OCI-LY7 (cell line): ENCODE data around the gene G6PC1. TPM values are rescaled to one million over a fixed set of nuclear protein-coding genes. Genes with fewer than 3 reads are reported as not detected.

Experiments
- BruUV-seq: library from RNA; stranded (reverse); fragments of 400-500 nt; replicated peaks from 2 replicates; lab custom pipeline; 2021; lab: Mats Ljungman, UMichigan
- CTCF ChIA-PET: fragments of 300-600 bp; sonication (Branson Sonifier 250); formaldehyde crosslinking; loops from one replicate; lab custom pipeline; 2022; ENCODE audit warnings: antibody characterized with exemption; ENCODE audit not compliant: unreplicated experiment; lab: Charles Lee
- POLR2A ChIA-PET: fragments of 300-600 bp; sonication (Branson Sonifier 250); formaldehyde crosslinking; loops from one replicate; lab custom pipeline; 2022; ENCODE audit warnings: antibody characterized with exemption; lab: Charles Lee
- DNase-seq: peaks from one replicate; pipeline ENCODE4 v3.0.0-alpha.2; 2015; ENCODE audit warnings: low spot score
- H2AFZ ChIP-seq: fragments of 200-600 bp; sonication (generic), shearing (Covaris generic); 2 replicates; pipeline ENCODE4 v1.6.1; 2014; ENCODE audit warnings: mild to moderate bottlenecking, antibody characterized with exemption, low read length, moderate library complexity
- H3K27ac ChIP-seq: fragments of 200-600 bp; sonication (generic); 2 replicates; pipeline ENCODE4 v1.5.1; 2014; ENCODE audit warnings: mixed run types, low read depth, mild to moderate bottlenecking, moderate library complexity, low read length, inconsistent platforms; ENCODE audit not compliant: poor library complexity, severe bottlenecking
- H3K36me3 ChIP-seq: fragments of 200-600 bp; sonication (generic); 2 replicates; pipeline ENCODE4 v1.6.1; 2014; ENCODE audit warnings: mild to moderate bottlenecking, antibody characterized with exemption, low read length, moderate library complexity, mixed read lengths; ENCODE audit not compliant: insufficient read depth
- H3K4me1 ChIP-seq: fragments of 200-600 bp; sonication (generic); 2 replicates; pipeline ENCODE4 v1.5.1; 2014; ENCODE audit warnings: mild to moderate bottlenecking, low read length; ENCODE audit not compliant: insufficient read depth, poor library complexity, severe bottlenecking
- H3K4me2 ChIP-seq: fragments of 200-600 bp; sonication (generic); 2 replicates; pipeline ENCODE4 v1.6.1; 2014; ENCODE audit warnings: mild to moderate bottlenecking, low read length
- H3K4me3 ChIP-seq: fragments of 200-600 bp; sonication (generic); 2 replicates; pipeline ENCODE4 v1.5.1; 2014; ENCODE audit warnings: mild to moderate bottlenecking, low read depth, low read length; ENCODE audit not compliant: poor library complexity, severe bottlenecking
- H3K79me2 ChIP-seq: fragments of 200-600 bp; sonication (generic); 2 replicates; pipeline ENCODE4 v1.6.1; 2016; ENCODE audit warnings: low read depth, mild to moderate bottlenecking, low read length, moderate library complexity, mixed read lengths; ENCODE audit not compliant: insufficient read depth
- H3K9me2 ChIP-seq: fragments of 200-600 bp; sonication (generic); 2 replicates; pipeline ENCODE4 v1.6.1; 2016; ENCODE audit warnings: mild to moderate bottlenecking, low read length, mixed read lengths; ENCODE audit not compliant: insufficient read depth
- H3K9me3 ChIP-seq: fragments of 200-600 bp; sonication (generic); 2 replicates; pipeline ENCODE4 v1.6.1; 2014; ENCODE audit warnings: mild to moderate bottlenecking, mixed run types, low read length, mixed read lengths
- H4K20me1 ChIP-seq: fragments of 200-600 bp; sonication (generic); 2 replicates; pipeline ENCODE4 v1.6.1; 2014; ENCODE audit warnings: mild to moderate bottlenecking, antibody characterized with exemption, low read length, moderate library complexity, mixed read lengths; ENCODE audit not compliant: insufficient read depth
- EZH2phosphoT487 ChIP-seq: fragments of 200-600 bp; sonication (generic); IDR thresholded peaks from 2 replicates; pipeline ENCODE4 v1.6.1; 2018; ENCODE audit warnings: low read depth, borderline replicate concordance, mild to moderate bottlenecking, mixed run types, antibody characterized with exemption, low read length, moderate library complexity, mixed read lengths
- intact Hi-C: fragments of 100-400 bp; cut with micrococcal nuclease; formaldehyde crosslinking; loops from one replicate; pipeline ENCODE4 v1.10.0; 2022; ENCODE audit not compliant: unreplicated experiment
- total RNA-seq, 2 experiments: library from RNA; depleted of rRNA in 1 of 2; stranded (reverse); fragments of >200 nt in 1 of 2; shearing (Covaris generic) in 1 of 2; gene quantifications; 2 replicates each; pipeline ENCODE4 v1.2.3, GENCODE V29; 2014 to 2022
- TF ChIP-seq, protein P1 (sequence below): fragments of 200-600 bp; sonication (generic); conservative IDR thresholded peaks from 2 replicates; pipeline ENCODE4 v1.5.1; 2014; ENCODE audit warnings: mild to moderate bottlenecking, antibody characterized with exemption, low read length, moderate library complexity, mixed read lengths

G6PC1 gene
- total RNA-seq, 2 experiments from 2014 or later, result 1.1 to 1.9 TPM

DNA sequence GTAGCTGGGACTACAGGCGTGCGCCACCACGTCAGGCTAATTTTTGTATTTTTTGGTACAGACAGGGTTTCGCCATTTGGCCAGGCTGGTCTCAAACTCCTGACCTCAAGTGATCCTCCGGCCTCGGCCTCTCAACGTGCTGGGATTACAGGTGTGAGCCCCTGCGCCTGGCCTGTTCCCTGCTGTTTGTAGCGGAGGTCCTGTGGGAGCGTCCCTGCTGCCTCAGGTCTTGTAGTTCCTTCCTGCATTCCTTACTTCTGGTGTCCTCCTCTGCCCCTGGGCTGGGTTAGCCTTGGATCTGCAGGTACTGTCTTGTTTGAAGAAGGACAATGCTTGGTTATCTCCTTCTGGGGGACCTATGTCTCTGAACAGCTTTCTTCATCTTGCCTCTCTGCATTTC is 23.6 kb upstream of the G6PC1 start:
- CTCF ChIA-PET, result no interaction called here
- Histone ChIP-seq H2AFZ (no peak overlapping the region), H3K9me3 (no peaks in the 10 kb centered on the region), H3K79me2 (no peaks in the 10 kb centered on the region), H3K4me2 (no peak overlapping the region), H3K4me3 (no peak overlapping the region), H3K27ac (no peak overlapping the region), H3K9me2 (no peaks in the 10 kb centered on the region), H4K20me1 (no peaks in the 10 kb centered on the region), H3K4me1 (no peaks in the 10 kb centered on the region), H3K36me3 (no peaks in the 10 kb centered on the region)
- BruUV-seq, result no TSS peak
- no peak for TF ChIP-seq EZH2phosphoT487
- TF ChIP-seq, protein P1, sequence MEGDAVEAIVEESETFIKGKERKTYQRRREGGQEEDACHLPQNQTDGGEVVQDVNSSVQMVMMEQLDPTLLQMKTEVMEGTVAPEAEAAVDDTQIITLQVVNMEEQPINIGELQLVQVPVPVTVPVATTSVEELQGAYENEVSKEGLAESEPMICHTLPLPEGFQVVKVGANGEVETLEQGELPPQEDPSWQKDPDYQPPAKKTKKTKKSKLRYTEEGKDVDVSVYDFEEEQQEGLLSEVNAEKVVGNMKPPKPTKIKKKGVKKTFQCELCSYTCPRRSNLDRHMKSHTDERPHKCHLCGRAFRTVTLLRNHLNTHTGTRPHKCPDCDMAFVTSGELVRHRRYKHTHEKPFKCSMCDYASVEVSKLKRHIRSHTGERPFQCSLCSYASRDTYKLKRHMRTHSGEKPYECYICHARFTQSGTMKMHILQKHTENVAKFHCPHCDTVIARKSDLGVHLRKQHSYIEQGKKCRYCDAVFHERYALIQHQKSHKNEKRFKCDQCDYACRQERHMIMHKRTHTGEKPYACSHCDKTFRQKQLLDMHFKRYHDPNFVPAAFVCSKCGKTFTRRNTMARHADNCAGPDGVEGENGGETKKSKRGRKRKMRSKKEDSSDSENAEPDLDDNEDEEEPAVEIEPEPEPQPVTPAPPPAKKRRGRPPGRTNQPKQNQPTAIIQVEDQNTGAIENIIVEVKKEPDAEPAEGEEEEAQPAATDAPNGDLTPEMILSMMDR, result no peak
- POLR2A ChIA-PET, result interaction anchor here (1.4 kb wide), 1 partner anchor 43 kb away, joined by 6 read pairs; no protein-coding TSS in a partner anchor
- no peak for DNase-seq
- intact Hi-C loops, result no loop called here

GRCh38 chr17:42878123-42878880 is 22.3 kb upstream of the G6PC1 start:
- intact Hi-C loops, result no loop called here
- Histone ChIP-seq H2AFZ (no peak overlapping the region), H3K27ac (no peak overlapping the region), H3K4me1 (no peaks in the 10 kb centered on the region), H3K79me2 (no peaks in the 10 kb centered on the region), H3K9me3 (no peaks in the 10 kb centered on the region), H3K36me3 (no peaks in the 10 kb centered on the region), H3K9me2 (no peaks in the 10 kb centered on the region), H4K20me1 (no peaks in the 10 kb centered on the region), H3K4me3 (no peak overlapping the region), H3K4me2 (no peak overlapping the region)
- ChIA-PET POLR2A (no interaction called here), CTCF (interaction anchor here (0.6 kb wide), 1 partner anchor 204 kb away, joined by 3 read pairs; no protein-coding TSS in a partner anchor)
- no peak for TF ChIP-seq EZH2phosphoT487
- TF ChIP-seq, protein P1, result no peak
- DNase-seq, result no peak
- no TSS peak for BruUV-seq
